ENCODE measurements around the gene ACP4. TPM values are rescaled to one million over a fixed set of nuclear protein-coding genes. Genes with fewer than 3 reads are reported as not detected.
"Not testable (repeated sequence)": the region's sequence is repeated elsewhere in the genome, so short reads cannot be mapped to it uniquely, and the experiment has no call there.

The ACP4 gene
- total and polyA plus RNA-seq, 2 experiments from 2014 or later = not detected

- no peak overlapping the region for H3K9ac ChIP-seq
- no peak overlapping the region for H3K4me2 ChIP-seq (ENCODE audit: unreplicated experiment)
- H3K9me2 ChIP-seq (ENCODE audit: insufficient read depth) = no peaks in the 10 kb centered on the region
- H3K27ac ChIP-seq = no peak overlapping the region
- no peaks in the 10 kb centered on the region for H3K79me2 ChIP-seq (ENCODE audit: insufficient read depth)
- H3F3A ChIP-seq (ENCODE audit: insufficient read depth) = no peaks in the 10 kb centered on the region
- 55 to 59% methylated on average over 6 of the region's 6 CpGs for WGBS, 2 experiments (ENCODE audit: low coverage in 1 of 2, low lambda C conversion rate in 2 of 2, missing lambda C conversion rate in 2 of 2)
- in situ Hi-C loops (cut with MboI) = no loop called here
- H2AFZ ChIP-seq = no peak overlapping the region
- H3K36me3 ChIP-seq (ENCODE audit: low read depth) = no peaks in the 10 kb centered on the region
- H3K4me3 ChIP-seq = no peak overlapping the region
- H3K4me1 ChIP-seq (ENCODE audit: insufficient read depth) = no peaks in the 10 kb centered on the region
- no peak for TF ChIP-seq EZH2phosphoT487 (IDR thresholded peaks at IDR 0.05; ENCODE audit: insufficient read depth, low read depth)
- TF ChIP-seq EZH2 (IDR thresholded peaks at IDR 0.05; ENCODE audit: insufficient read depth, poor library complexity, severe bottlenecking) = no peak
- H3K27me3 ChIP-seq (replicated peaks; ENCODE audit: insufficient read depth) = peaks cover 12% of the 10 kb centered on the region
- DNase-seq = no peak
- no peaks in the 10 kb centered on the region for H4K20me1 ChIP-seq (ENCODE audit: insufficient read depth)
- H3K9me3 ChIP-seq (ENCODE audit: low read depth) = no peaks in the 10 kb centered on the region
These were observed 40.7 kb upstream of the ACP4 start for GRCh38 chr19:50749490-50749889.

- Histone ChIP-seq H3K27me3 (replicated peaks; ENCODE audit: insufficient read depth) (peaks cover 12% of the 10 kb centered on the region), H3K27ac (no peak overlapping the region), H3K4me1 (ENCODE audit: insufficient read depth) (no peaks in the 10 kb centered on the region), H3K79me2 (ENCODE audit: insufficient read depth) (no peaks in the 10 kb centered on the region), H3K9ac (no peak overlapping the region), H2AFZ (no peak overlapping the region), H3K4me3 (no peak overlapping the region), H3F3A (ENCODE audit: insufficient read depth) (no peaks in the 10 kb centered on the region), H3K4me2 (ENCODE audit: unreplicated experiment) (no peak overlapping the region), H4K20me1 (ENCODE audit: insufficient read depth) (no peaks in the 10 kb centered on the region), H3K9me2 (ENCODE audit: insufficient read depth) (no peaks in the 10 kb centered on the region), H3K36me3 (ENCODE audit: low read depth) (no peaks in the 10 kb centered on the region), H3K9me3 (ENCODE audit: low read depth) (no peaks in the 10 kb centered on the region)
- 45 to 46% methylated on average over 15 of the region's 15 CpGs for WGBS, 2 experiments (ENCODE audit: low coverage in 1 of 2, low lambda C conversion rate in 2 of 2, missing lambda C conversion rate in 2 of 2)
- no peak for TF ChIP-seq EZH2phosphoT487 (IDR thresholded peaks at IDR 0.05; ENCODE audit: insufficient read depth, low read depth)
- TF ChIP-seq EZH2 (IDR thresholded peaks at IDR 0.05; ENCODE audit: insufficient read depth, poor library complexity, severe bottlenecking) = no peak
- in situ Hi-C loops (cut with MboI) = no loop called here
- DNase-seq = no peak
These were observed 40.2 kb upstream of the ACP4 start for GRCh38 chr19:50750010-50750409.

- H4K20me1 ChIP-seq (ENCODE audit: insufficient read depth) = no peaks in the 10 kb centered on the region
- no peak overlapping the region for H2AFZ ChIP-seq
- H3K36me3 ChIP-seq (ENCODE audit: low read depth) = no peaks in the 10 kb centered on the region
- H3F3A ChIP-seq (ENCODE audit: insufficient read depth) = no peaks in the 10 kb centered on the region
- H3K27ac ChIP-seq = no peak overlapping the region
- no peaks in the 10 kb centered on the region for H3K79me2 ChIP-seq (ENCODE audit: insufficient read depth)
- no peaks in the 10 kb centered on the region for H3K9me2 ChIP-seq (ENCODE audit: insufficient read depth)
- no peak overlapping the region for H3K9ac ChIP-seq
- no peak overlapping the region for H3K4me3 ChIP-seq
- no peak for DNase-seq
- 63 to 66% methylated on average over 4 of the region's 4 CpGs for WGBS, 2 experiments (ENCODE audit: low coverage in 1 of 2, low lambda C conversion rate in 2 of 2, missing lambda C conversion rate in 2 of 2)
- TF ChIP-seq EZH2phosphoT487 (IDR thresholded peaks at IDR 0.05; ENCODE audit: insufficient read depth, low read depth) (no peak), EZH2 (IDR thresholded peaks at IDR 0.05; ENCODE audit: insufficient read depth, poor library complexity, severe bottlenecking) (no peak)
- H3K4me1 ChIP-seq (ENCODE audit: insufficient read depth) = no peaks in the 10 kb centered on the region
- peaks cover 6% of the 10 kb centered on the region for H3K27me3 ChIP-seq (replicated peaks; ENCODE audit: insufficient read depth)
- in situ Hi-C loops (cut with MboI) = no loop called here
- no peak overlapping the region for H3K4me2 ChIP-seq (ENCODE audit: unreplicated experiment)
- no peaks in the 10 kb centered on the region for H3K9me3 ChIP-seq (ENCODE audit: low read depth)
These were observed 36.3 kb upstream of the ACP4 start for GRCh38 chr19:50753879-50754278.

- H3K79me2 ChIP-seq (ENCODE audit: insufficient read depth) = not testable (repeated sequence)
These were observed 34.0 kb upstream of the ACP4 start for GRCh38 chr19:50756244-50756643.

GRCh38 chr19:50757624-50758023 lies 32.6 kb upstream of the ACP4 start:
- H3K27ac ChIP-seq; in situ Hi-C loops (cut with MboI); H2AFZ ChIP-seq; H3K4me3 ChIP-seq; H3K4me2 ChIP-seq (ENCODE audit: unreplicated experiment); H3K9me2 ChIP-seq (ENCODE audit: insufficient read depth); H3K9ac ChIP-seq; H4K20me1 ChIP-seq (ENCODE audit: insufficient read depth); DNase-seq; H3K4me1 ChIP-seq (ENCODE audit: insufficient read depth); H3K36me3 ChIP-seq (ENCODE audit: low read depth); H3K27me3 ChIP-seq (replicated peaks; ENCODE audit: insufficient read depth); H3K79me2 ChIP-seq (ENCODE audit: insufficient read depth); H3K9me3 ChIP-seq (ENCODE audit: low read depth); H3F3A ChIP-seq (ENCODE audit: insufficient read depth): not testable (repeated sequence)
- WGBS, 2 experiments (ENCODE audit: low coverage in 1 of 2, low lambda C conversion rate in 2 of 2, missing lambda C conversion rate in 2 of 2) = 66 to 81% methylated on average over 3 of the region's 3 CpGs

More at GRCh38 chr19:50756244-50756643, 34.0 kb upstream of the ACP4 start:
- H3K9me2 ChIP-seq (ENCODE audit: insufficient read depth); H3F3A ChIP-seq (ENCODE audit: insufficient read depth); H3K27ac ChIP-seq; DNase-seq; H3K27me3 ChIP-seq (replicated peaks; ENCODE audit: insufficient read depth); H3K4me3 ChIP-seq; H3K36me3 ChIP-seq (ENCODE audit: low read depth); H3K9ac ChIP-seq; in situ Hi-C loops (cut with MboI); H3K4me2 ChIP-seq (ENCODE audit: unreplicated experiment); H3K9me3 ChIP-seq (ENCODE audit: low read depth); H2AFZ ChIP-seq; H4K20me1 ChIP-seq (ENCODE audit: insufficient read depth); H3K4me1 ChIP-seq (ENCODE audit: insufficient read depth): not testable (repeated sequence)
- 56 to 59% methylated on average over 8 of the region's 8 CpGs for WGBS, 2 experiments (ENCODE audit: low coverage in 1 of 2, low lambda C conversion rate in 2 of 2, missing lambda C conversion rate in 2 of 2)

- in situ Hi-C loops (cut with MboI); H2AFZ ChIP-seq; H3K4me2 ChIP-seq (ENCODE audit: unreplicated experiment); H3F3A ChIP-seq (ENCODE audit: insufficient read depth); H3K9me3 ChIP-seq (ENCODE audit: low read depth); H3K27me3 ChIP-seq (replicated peaks; ENCODE audit: insufficient read depth); H3K79me2 ChIP-seq (ENCODE audit: insufficient read depth); DNase-seq; H3K27ac ChIP-seq; H3K4me1 ChIP-seq (ENCODE audit: insufficient read depth); H3K9ac ChIP-seq; H4K20me1 ChIP-seq (ENCODE audit: insufficient read depth); H3K36me3 ChIP-seq (ENCODE audit: low read depth); H3K4me3 ChIP-seq; H3K9me2 ChIP-seq (ENCODE audit: insufficient read depth): not testable (repeated sequence)
- WGBS, 2 experiments (ENCODE audit: low coverage in 1 of 2, low lambda C conversion rate in 2 of 2, missing lambda C conversion rate in 2 of 2) = 41 to 55% methylated on average over 11 to 18 of the region's 18 CpGs
These were observed 31.1 kb upstream of the ACP4 start for GRCh38 chr19:50759076-50759475.
